GM21381 (cell line): ENCODE measurements around the gene SH3RF3.

Experiments
- ATAC-seq: cut with Tn5 transposase; IDR thresholded peaks from one replicate; pipeline ENCODE4 v1.9.1; 2021; ENCODE audit warnings: mild to moderate bottlenecking, moderate library complexity; ENCODE audit not compliant: unreplicated experiment

SH3RF3 gene

GRCh38 chr2:109404681-109405080, 275.7 kb downstream of the SH3RF3 start:
- no peak for ATAC-seq

- ATAC-seq: no peak
Observed at GRCh38 chr2:109405873-109406272, 276.9 kb downstream of the SH3RF3 start.

- no peak for ATAC-seq
Observed at GRCh38 chr2:109406301-109406700, 277.3 kb downstream of the SH3RF3 start.

- no peak for ATAC-seq
Observed at GRCh38 chr2:109407276-109408042, 278.5 kb downstream of the SH3RF3 start.

GRCh38 chr2:109408043-109408335, 279.0 kb downstream of the SH3RF3 start:
- no peak for ATAC-seq

- ATAC-seq: no peak
Observed at GRCh38 chr2:109409321-109410038, 280.5 kb downstream of the SH3RF3 start.

- ATAC-seq: no peak
Observed at GRCh38 chr2:109410039-109410815, 281.2 kb downstream of the SH3RF3 start.

GRCh38 chr2:109411640-109412325, 282.8 kb downstream of the SH3RF3 start:
- ATAC-seq: no peak

GRCh38 chr2:109415581-109416013, 286.6 kb downstream of the SH3RF3 start:
- ATAC-seq: no peak

- no peak for ATAC-seq
Observed at GRCh38 chr2:109417701-109418335, 288.8 kb downstream of the SH3RF3 start.

- no peak for ATAC-seq
Observed at GRCh38 chr2:109418716-109419115, 289.7 kb downstream of the SH3RF3 start.

GRCh38 chr2:109419171-109419756, 290.3 kb downstream of the SH3RF3 start:
- ATAC-seq: no peak

GRCh38 chr2:109419960-109420370, 291.0 kb downstream of the SH3RF3 start:
- ATAC-seq: no peak

- ATAC-seq: no peak
Observed at GRCh38 chr2:109421101-109421500, 292.1 kb downstream of the SH3RF3 start.

GRCh38 chr2:109421642-109422041, 292.6 kb downstream of the SH3RF3 start:
- no peak for ATAC-seq

- no peak for ATAC-seq
Observed at GRCh38 chr2:109422071-109422757, 293.2 kb downstream of the SH3RF3 start.

GRCh38 chr2:109422758-109423500, 293.9 kb downstream of the SH3RF3 start:
- ATAC-seq: no peak

GRCh38 chr2:109423556-109424359, 294.8 kb downstream of the SH3RF3 start:
- no peak for ATAC-seq
